Measurements from ENCODE around the gene NOC2L.

- TF ChIP-seq CTCF (IDR thresholded peaks at IDR 0.05) (no peak), POLR2A (IDR thresholded peaks at IDR 0.05) (no peak)
Measured at GRCh38 chr1:953524-954320, 5.3 kb downstream of the NOC2L start.
